A673 (cell line): ENCODE results near the gene GPR142. TPM values are rescaled to one million over a fixed set of nuclear protein-coding genes. Genes with fewer than 3 reads are reported as not detected.
A peak's percentile ranks its signal among the peaks of the same experiment; 100 is the strongest.

Experiments
- BruUV-seq: library from RNA; stranded (reverse); fragments of 400-500 nt; replicated peaks from 2 replicates; lab custom pipeline; 2021; lab: Mats Ljungman, UMichigan
- CTCF ChIA-PET: fragments of 300-600 bp; sonication (Branson Sonifier 250); formaldehyde crosslinking; loops from one replicate; lab custom pipeline; 2022; ENCODE audit warnings: antibody characterized with exemption; lab: Charles Lee
- POLR2A ChIA-PET: fragments of 300-600 bp; sonication (Branson Sonifier 250); formaldehyde crosslinking; loops from one replicate; lab custom pipeline; 2022; ENCODE audit warnings: antibody characterized with exemption; ENCODE audit not compliant: low non-redundant PET; lab: Charles Lee
- DNase-seq: peaks from one replicate; pipeline ENCODE4 v3.0.0-alpha.2; 2015; ENCODE audit warnings: low spot score
- H3K27ac ChIP-seq: fragments of 200-600 bp; sonication (generic); 2 replicates; pipeline ENCODE4 v1.5.1; 2016; ENCODE audit warnings: mixed run types, low read depth, mild to moderate bottlenecking, mixed read lengths, antibody characterized with exemption, low read length; ENCODE audit not compliant: poor library complexity, severe bottlenecking
- H3K27me3 ChIP-seq: fragments of 200-600 bp; sonication (generic); replicated peaks from 2 replicates; pipeline ENCODE4 v1.6.1; 2017; ENCODE audit warnings: mixed run types, low read depth, mild to moderate bottlenecking, mixed read lengths, antibody characterized with exemption, low read length; ENCODE audit not compliant: insufficient read depth, poor library complexity
- H3K36me3 ChIP-seq: fragments of 200-600 bp; sonication (generic); 2 replicates; pipeline ENCODE4 v1.6.1; 2016; ENCODE audit warnings: mixed run types, mild to moderate bottlenecking, mixed read lengths, antibody characterized with exemption, low read length; ENCODE audit not compliant: insufficient read depth, poor library complexity, severe bottlenecking
- H3K4me1 ChIP-seq: fragments of 200-600 bp; sonication (generic); 2 replicates; pipeline ENCODE4 v1.6.1; 2017; ENCODE audit warnings: mixed run types, mild to moderate bottlenecking, mixed read lengths, antibody characterized with exemption, low read length; ENCODE audit not compliant: insufficient read depth, poor library complexity, severe bottlenecking
- H3K4me3 ChIP-seq: fragments of 200-600 bp; sonication (generic); 2 replicates; pipeline ENCODE4 v1.5.1; 2016; ENCODE audit warnings: low read depth, mixed run types, mild to moderate bottlenecking, mixed read lengths, low read length; ENCODE audit not compliant: poor library complexity, severe bottlenecking
- H3K9me3 ChIP-seq: fragments of 200-600 bp; sonication (generic); 2 replicates; pipeline ENCODE4 v1.6.1; 2016; ENCODE audit warnings: mixed run types, low read depth, mild to moderate bottlenecking, mixed read lengths, antibody characterized with exemption, low read length; ENCODE audit not compliant: poor library complexity, severe bottlenecking
- CTCF ChIP-seq: fragments of 300-800, 200-600 bp; sonication (generic); conservative IDR thresholded peaks from 2 replicates; pipeline ENCODE4 v1.5.1; 2017; ENCODE audit warnings: low read depth, mild to moderate bottlenecking, antibody characterized with exemption, low read length, moderate library complexity, mixed read lengths
- EZH2 ChIP-seq: fragments of 200-600 bp; sonication (generic); IDR thresholded peaks from 2 replicates; pipeline ENCODE4 v1.6.1; 2017; ENCODE audit warnings: borderline replicate concordance, low read depth, mild to moderate bottlenecking, mixed read lengths, antibody characterized with exemption, low read length; ENCODE audit not compliant: poor library complexity, severe bottlenecking
- intact Hi-C: fragments of 100-400 bp; cut with micrococcal nuclease; formaldehyde crosslinking; loops from one replicate; pipeline ENCODE4 v1.10.0; 2022; ENCODE audit not compliant: unreplicated experiment
- total RNA-seq: library from RNA; stranded (reverse); gene quantifications from 2 replicates; pipeline ENCODE4 v1.2.3, GENCODE V29; 2021

GPR142 gene
- total RNA-seq, 1 experiment from 2014 or later = 0.24 TPM

GRCh38 chr17:74392848-74393247 is 25.5 kb downstream of the GPR142 start:
- no TSS peak for BruUV-seq
- Histone ChIP-seq H3K27me3 (no peaks in the 10 kb centered on the region), H3K4me3 (no peak overlapping the region), H3K4me1 (peaks cover 11% of the 10 kb centered on the region), H3K36me3 (no peaks in the 10 kb centered on the region), H3K27ac (no peak overlapping the region), H3K9me3 (no peaks in the 10 kb centered on the region)
- TF ChIP-seq EZH2 (no peak), CTCF (no peak)
- ChIA-PET POLR2A (no interaction called here), CTCF (no interaction called here)
- intact Hi-C loops = no loop called here
- peak; percentile 33 for DNase-seq

GRCh38 chr17:74393346-74393942 is 26.1 kb downstream of the GPR142 start:
- intact Hi-C loops = no loop called here
- DNase-seq = no peak

GRCh38 chr17:74394275-74394950 is 27.1 kb downstream of the GPR142 start:
- Histone ChIP-seq H3K27ac (no peak overlapping the region), H3K4me3 (no peak overlapping the region), H3K9me3 (no peaks in the 10 kb centered on the region), H3K27me3 (no peaks in the 10 kb centered on the region), H3K36me3 (no peaks in the 10 kb centered on the region), H3K4me1 (peaks cover 11% of the 10 kb centered on the region)
- CTCF ChIA-PET = no interaction called here
- intact Hi-C loops = no loop called here
- BruUV-seq = no TSS peak
- POLR2A ChIA-PET = no interaction called here
- DNase-seq = no peak
- TF ChIP-seq CTCF (no peak), EZH2 (no peak)

More at GRCh38 chr17:74393346-74393942, 26.1 kb downstream of the GPR142 start:
- no peak for TF ChIP-seq CTCF
- Histone ChIP-seq H3K4me1 (peaks cover 11% of the 10 kb centered on the region), H3K4me3 (no peak overlapping the region), H3K27ac (no peak overlapping the region), H3K9me3 (no peaks in the 10 kb centered on the region), H3K27me3 (no peaks in the 10 kb centered on the region), H3K36me3 (no peaks in the 10 kb centered on the region)
- CTCF ChIA-PET = interaction anchor here (0.7 kb wide), 1 partner anchor 14 kb away, joined by 4 read pairs; no protein-coding TSS in a partner anchor
- POLR2A ChIA-PET = no interaction called here
- BruUV-seq = no TSS peak
